Endothelial cell of umbilical vein (primary cell): ENCODE results near the gene RARRES2.

Experiments used
- EZH2 ChIP-seq: IDR thresholded peaks from 2 replicates; pipeline ENCODE4 v1.6.1; 2012; ENCODE audit warnings: borderline replicate concordance, low read depth, mild to moderate bottlenecking, moderate library complexity, low read length, inconsistent platforms; ENCODE audit not compliant: severe bottlenecking
- MYC ChIP-seq: IDR thresholded peaks from one replicate; pipeline ENCODE4 v1.6.1; 2011; ENCODE audit warnings: mild to moderate bottlenecking, low read depth, low read length
- POLR2A ChIP-seq: IDR thresholded peaks from 2 replicates; pipeline ENCODE4 v1.6.1; 2012; ENCODE audit warnings: low read depth, mild to moderate bottlenecking, control low read depth, low read length
- POLR2AphosphoS5 ChIP-seq: IDR thresholded peaks from 2 replicates; pipeline ENCODE4 v1.6.1; 2012; ENCODE audit warnings: low read depth, mild to moderate bottlenecking, control low read depth, low read length, moderate library complexity; ENCODE audit not compliant: insufficient read depth
- TF ChIP-seq, protein P1 (sequence below), 2 donors: IDR thresholded peaks; 1 replicate in 1 of 2; 2 replicates in 1 of 2; pipeline ENCODE4 v1.5.1; 2011; ENCODE audit warnings: low read length in 2 of 2, mild to moderate bottlenecking in 2 of 2, moderate library complexity in 2 of 2, control low read depth in 1 of 2, inconsistent platforms in 1 of 2, low read depth in 1 of 2; ENCODE audit not compliant: insufficient read depth in 1 of 2; ENCODE audit errors: extremely low read depth in 1 of 2

DNA sequence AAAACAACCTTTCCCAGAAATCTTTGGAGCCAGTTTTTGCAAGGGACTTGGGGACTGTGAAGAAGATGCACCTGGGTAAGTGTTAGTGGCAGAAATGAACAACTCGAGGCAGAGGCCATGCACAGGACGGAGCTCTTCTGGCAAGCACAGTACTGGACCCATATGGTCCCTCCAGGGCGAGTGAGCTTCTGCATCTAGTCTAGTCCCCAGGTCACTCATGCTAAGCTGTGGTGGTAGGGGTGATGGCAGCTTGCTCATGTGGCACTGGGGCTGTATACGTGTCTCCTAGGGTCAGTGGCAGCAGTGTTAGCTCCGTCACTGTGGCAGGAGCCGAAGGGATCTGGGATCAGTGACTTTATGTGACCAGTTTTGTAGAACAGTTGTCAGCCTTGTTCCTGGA, 27.6 kb downstream of the RARRES2 start:
- no peak for TF ChIP-seq POLR2AphosphoS5
- TF ChIP-seq, protein P1, sequence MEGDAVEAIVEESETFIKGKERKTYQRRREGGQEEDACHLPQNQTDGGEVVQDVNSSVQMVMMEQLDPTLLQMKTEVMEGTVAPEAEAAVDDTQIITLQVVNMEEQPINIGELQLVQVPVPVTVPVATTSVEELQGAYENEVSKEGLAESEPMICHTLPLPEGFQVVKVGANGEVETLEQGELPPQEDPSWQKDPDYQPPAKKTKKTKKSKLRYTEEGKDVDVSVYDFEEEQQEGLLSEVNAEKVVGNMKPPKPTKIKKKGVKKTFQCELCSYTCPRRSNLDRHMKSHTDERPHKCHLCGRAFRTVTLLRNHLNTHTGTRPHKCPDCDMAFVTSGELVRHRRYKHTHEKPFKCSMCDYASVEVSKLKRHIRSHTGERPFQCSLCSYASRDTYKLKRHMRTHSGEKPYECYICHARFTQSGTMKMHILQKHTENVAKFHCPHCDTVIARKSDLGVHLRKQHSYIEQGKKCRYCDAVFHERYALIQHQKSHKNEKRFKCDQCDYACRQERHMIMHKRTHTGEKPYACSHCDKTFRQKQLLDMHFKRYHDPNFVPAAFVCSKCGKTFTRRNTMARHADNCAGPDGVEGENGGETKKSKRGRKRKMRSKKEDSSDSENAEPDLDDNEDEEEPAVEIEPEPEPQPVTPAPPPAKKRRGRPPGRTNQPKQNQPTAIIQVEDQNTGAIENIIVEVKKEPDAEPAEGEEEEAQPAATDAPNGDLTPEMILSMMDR (IDR thresholded peaks at IDR 0.05; ENCODE audit: extremely low read depth in 1 of 2, insufficient read depth in 1 of 2, low read depth in 1 of 2, low read length in 2 of 2): no peak
- no peak for TF ChIP-seq MYC
- TF ChIP-seq EZH2: no peak
- no peak for TF ChIP-seq POLR2A
